ENCODE data around the gene ZNF292.
"Not testable (repeated sequence)": the region's sequence is repeated elsewhere in the genome, so short reads cannot be mapped to it uniquely, and the experiment has no call there.

Gene ZNF292

DNA sequence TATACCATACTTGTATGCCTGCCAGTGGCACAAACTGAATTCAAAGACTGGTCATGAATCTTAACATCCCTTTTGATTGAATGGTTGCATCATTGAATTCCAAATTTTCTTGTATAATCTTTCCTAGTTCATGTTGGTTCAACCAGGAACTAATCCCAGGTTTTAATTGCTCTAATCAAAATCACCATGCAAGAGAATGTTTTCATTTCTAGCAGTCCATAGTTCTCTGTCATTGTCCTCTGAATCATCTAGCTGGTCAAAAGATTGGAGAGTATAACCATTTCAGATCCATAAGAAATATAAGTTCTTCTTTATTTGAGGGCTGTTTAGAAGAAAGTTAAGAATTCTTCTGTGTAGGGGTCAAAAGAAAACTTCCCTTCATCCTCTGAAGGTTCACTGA, 57.2 kb downstream of the ZNF292 start:
- no peak for DNase-seq (ENCODE audit: low read depth in 1 of 2, low spot score in 1 of 2)

DNA sequence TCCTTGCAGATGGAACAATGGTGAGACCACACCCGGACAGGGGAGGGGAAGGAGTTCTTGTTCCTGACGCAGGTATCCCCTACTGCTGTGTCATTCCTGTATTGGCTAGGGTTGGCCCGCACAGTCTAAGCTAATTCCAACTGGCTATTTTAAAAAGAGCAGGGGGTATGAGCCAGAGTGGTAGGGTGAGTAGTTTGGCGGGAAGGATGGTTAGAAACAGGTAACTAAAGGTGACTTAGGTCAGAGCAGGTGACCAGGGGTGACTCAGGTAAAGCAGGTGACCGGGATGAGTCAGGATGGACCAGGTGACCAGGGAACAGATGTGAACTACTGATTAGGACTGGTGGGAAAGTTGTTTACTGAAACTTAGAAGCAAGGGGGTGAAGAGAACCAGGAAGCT, 58.0 kb downstream of the ZNF292 start:
- no peak for DNase-seq (ENCODE audit: low read depth in 1 of 2, low spot score in 1 of 2)

DNA sequence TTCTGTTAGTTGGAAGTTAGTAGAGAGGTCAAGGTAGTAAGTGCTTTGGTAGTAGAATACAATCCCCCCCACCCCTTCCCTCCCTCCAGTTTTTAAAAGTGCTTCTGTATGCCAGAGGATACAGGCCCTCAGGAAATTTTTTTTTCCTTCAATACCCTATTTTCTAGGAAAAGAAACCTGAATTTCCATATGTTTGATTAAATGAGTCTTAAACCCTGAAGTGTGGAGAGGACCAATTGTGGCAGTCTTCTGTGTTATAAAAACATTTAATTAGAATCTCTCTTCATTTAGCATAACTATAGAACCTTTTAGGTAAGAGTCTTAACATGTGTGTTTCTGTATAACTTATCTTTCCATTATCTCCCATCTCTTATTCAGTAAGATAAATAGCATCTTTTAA, 59.5 kb downstream of the ZNF292 start:
- no peak for DNase-seq (ENCODE audit: low read depth in 1 of 2, low spot score in 1 of 2)

GRCh38 chr6:87220997-87221396, 65.6 kb downstream of the ZNF292 start:
- no peak for DNase-seq (ENCODE audit: low read depth in 1 of 2, low spot score in 1 of 2)

GRCh38 chr6:87222676-87223075, 67.3 kb downstream of the ZNF292 start:
- no peak for DNase-seq (ENCODE audit: low read depth in 1 of 2, low spot score in 1 of 2)

- no peak for DNase-seq (ENCODE audit: low read depth in 1 of 2, low spot score in 1 of 2)
Observed at GRCh38 chr6:87224971-87225370, 69.6 kb downstream of the ZNF292 start.

- DNase-seq (ENCODE audit: low read depth in 1 of 2, low spot score in 1 of 2): no peak
Observed at GRCh38 chr6:87225511-87225910, 70.1 kb downstream of the ZNF292 start.

DNA sequence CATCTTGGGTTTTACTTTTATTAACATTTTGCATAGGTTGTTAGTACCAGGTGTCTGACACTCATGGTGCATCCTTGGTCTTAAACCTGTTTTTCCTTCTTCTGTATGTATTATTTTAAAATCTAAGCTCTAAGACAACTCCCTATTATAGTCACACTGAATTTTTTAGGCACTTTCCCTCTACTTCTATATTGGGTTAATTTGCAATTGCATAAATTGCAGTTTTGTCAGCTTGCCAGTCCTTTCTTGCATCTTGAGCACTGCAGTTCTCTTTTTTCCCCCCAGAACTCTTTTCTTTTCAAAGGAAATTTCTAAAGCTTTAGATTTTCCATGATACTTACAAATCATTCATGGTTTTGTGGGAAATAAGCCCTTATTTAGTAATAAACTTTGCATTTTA, 70.6 kb downstream of the ZNF292 start:
- DNase-seq (ENCODE audit: low read depth in 1 of 2, low spot score in 1 of 2): no peak

DNA sequence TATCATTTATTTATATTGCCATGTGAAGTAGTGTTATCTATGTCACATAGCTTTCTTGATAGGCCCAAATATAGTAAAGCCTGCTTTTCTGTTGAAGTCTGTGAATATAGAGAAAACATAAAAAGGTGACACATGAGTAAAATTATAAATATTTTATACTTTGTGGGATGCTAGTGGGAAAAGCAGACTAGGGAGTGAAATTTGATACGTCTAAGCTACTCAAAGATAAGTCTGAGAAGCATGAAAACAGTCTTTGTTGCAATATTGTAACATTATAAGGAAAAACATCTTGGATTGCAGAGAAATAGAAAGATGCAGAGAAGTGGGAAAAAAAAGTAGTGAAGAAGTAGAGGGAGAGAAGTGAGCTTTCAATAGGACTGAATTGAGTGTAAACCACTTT, 75.4 kb downstream of the ZNF292 start:
- DNase-seq (ENCODE audit: low read depth in 1 of 2, low spot score in 1 of 2): no peak

DNA sequence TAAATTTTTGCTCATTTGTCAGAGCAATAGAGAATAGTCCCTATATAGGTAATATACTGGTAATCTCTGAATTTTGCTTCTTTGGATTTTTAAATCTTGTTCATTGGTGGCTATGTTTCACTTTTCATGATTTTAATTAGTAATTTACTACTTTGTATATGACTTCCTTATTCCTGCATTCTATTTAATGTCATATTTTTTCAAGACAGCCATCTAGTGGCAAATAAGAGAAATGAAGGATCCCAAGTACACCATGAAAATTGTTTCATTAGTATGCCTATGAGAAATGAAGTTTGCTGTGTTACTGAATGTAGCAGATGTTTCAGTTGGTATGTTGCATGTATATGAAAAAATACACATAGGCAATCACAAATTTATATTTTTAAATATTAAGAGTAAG, 82.4 kb downstream of the ZNF292 start:
- no peak for DNase-seq (ENCODE audit: low read depth in 1 of 2, low spot score in 1 of 2)

GRCh38 chr6:87239098-87239635, 83.8 kb downstream of the ZNF292 start:
- not testable (repeated sequence) for DNase-seq (ENCODE audit: low read depth in 1 of 2, low spot score in 1 of 2)

DNA sequence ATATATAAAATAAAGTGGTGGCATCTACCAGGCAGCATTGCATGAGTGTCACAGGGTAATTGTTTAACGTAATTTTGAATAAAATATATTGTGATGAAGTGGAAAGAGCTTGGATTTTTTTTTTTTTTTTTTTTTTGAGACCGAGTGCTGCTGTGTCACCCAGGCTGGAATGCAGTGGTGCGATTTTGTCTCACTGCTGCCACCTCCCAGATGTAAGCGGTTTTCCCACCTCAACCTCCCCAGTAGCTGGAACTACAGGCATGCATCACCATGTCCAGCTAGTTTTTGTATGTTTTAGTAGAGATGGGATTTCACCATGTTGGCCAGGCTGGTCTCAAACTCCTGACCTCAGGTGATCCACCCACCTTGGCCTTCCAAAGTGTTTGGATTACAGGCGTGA, 85.9 kb downstream of the ZNF292 start:
- no peak for DNase-seq (ENCODE audit: low read depth in 1 of 2, low spot score in 1 of 2)

DNA sequence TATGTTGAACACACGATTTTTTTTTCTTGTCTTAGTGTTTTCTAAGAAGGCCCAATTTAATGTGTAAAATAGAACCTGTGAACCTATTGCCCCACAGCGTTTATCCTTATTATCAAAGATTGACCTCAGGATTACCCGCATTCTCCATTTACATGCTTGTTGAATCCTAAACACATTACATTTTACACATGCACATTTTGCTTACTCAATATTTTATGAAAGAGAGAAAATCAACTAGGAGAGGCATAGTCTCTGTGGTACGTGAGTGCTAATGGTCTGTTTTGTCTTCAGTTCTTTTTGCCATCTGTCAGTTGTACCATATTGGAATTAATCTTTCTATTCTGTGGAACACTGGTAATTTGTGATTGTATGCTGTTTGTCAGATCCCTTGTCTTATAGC, 86.9 kb downstream of the ZNF292 start:
- no peak for DNase-seq (ENCODE audit: low read depth in 1 of 2, low spot score in 1 of 2)

GRCh38 chr6:87243812-87244211, 88.4 kb downstream of the ZNF292 start:
- DNase-seq (ENCODE audit: low read depth in 1 of 2, low spot score in 1 of 2): no peak

- no peak for DNase-seq (ENCODE audit: low read depth in 1 of 2, low spot score in 1 of 2)
Observed at GRCh38 chr6:87244380-87244779, 89.0 kb downstream of the ZNF292 start.

- no peak for DNase-seq (ENCODE audit: low read depth in 1 of 2, low spot score in 1 of 2)
Observed at GRCh38 chr6:87250019-87250418, 94.7 kb downstream of the ZNF292 start.

GRCh38 chr6:87251225-87251624, 95.9 kb downstream of the ZNF292 start:
- DNase-seq (ENCODE audit: low read depth in 1 of 2, low spot score in 1 of 2): no peak

- no peak for DNase-seq (ENCODE audit: low read depth in 1 of 2, low spot score in 1 of 2)
Observed at GRCh38 chr6:87251725-87252124, 96.4 kb downstream of the ZNF292 start.

- DNase-seq (ENCODE audit: low read depth in 1 of 2, low spot score in 1 of 2): no peak
Observed at GRCh38 chr6:87257046-87257445, 101.7 kb downstream of the ZNF292 start.

GRCh38 chr6:87257565-87257964, 102.2 kb downstream of the ZNF292 start:
- DNase-seq (ENCODE audit: low read depth in 1 of 2, low spot score in 1 of 2): no peak

DNA sequence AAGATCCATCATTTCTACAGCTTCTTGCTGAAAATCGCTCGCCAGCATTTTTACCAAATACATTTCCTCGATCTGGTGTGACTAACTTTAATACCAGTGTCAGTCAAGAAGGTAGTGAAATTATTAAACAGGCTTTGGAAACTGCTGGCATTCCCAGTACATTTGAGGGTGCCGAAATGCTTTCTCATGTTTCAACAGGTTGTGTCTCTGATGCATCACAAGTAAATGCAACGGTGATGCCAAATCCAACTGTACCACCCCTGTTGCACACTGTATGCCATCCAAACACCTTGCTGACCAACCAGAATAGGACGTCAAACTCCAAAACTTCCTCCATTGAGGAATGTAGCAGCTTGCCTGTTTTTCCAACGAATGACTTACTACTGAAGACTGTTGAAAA, 102.6 kb downstream of the ZNF292 start:
- no peak for DNase-seq (ENCODE audit: low read depth in 1 of 2, low spot score in 1 of 2)

GRCh38 chr6:87259791-87260190, 104.4 kb downstream of the ZNF292 start:
- no peak for DNase-seq (ENCODE audit: low read depth in 1 of 2, low spot score in 1 of 2)

- DNase-seq (ENCODE audit: low read depth in 1 of 2, low spot score in 1 of 2): no peak
Observed at GRCh38 chr6:87261534-87261933, 106.2 kb downstream of the ZNF292 start.

GRCh38 chr6:87264481-87264880, 109.1 kb downstream of the ZNF292 start:
- DNase-seq (ENCODE audit: low read depth in 1 of 2, low spot score in 1 of 2): no peak

All from activated CD4-positive, alpha-beta T cell treated with anti-CD3 and anti-CD28 coated beads, Interleukin-2, amount 50 U/mL, for 24 hours (primary cell).